Gastroesophageal sphincter (tissue), 4 donors: ENCODE measurements around the gene NFKBIL1. TPM values are rescaled to one million over a fixed set of nuclear protein-coding genes. Genes with fewer than 3 reads are reported as not detected.
A peak's percentile ranks its signal among the peaks of the same experiment; 100 is the strongest.

ENCODE experiments used
- ATAC-seq: fragments of 150-250 bp; one replicate; pipeline ENCODE4 v1.9.1; 2016; ENCODE audit warnings: mild to moderate bottlenecking, moderate library complexity
- H3K27ac ChIP-seq, 4 donors: fragments of 200-600 bp; sonication (generic) in 3 of 4; 1 replicate in 3 of 4; 2 replicates in 1 of 4; pipeline ENCODE4 v1.5.1; 2016 to 2019
- H3K27me3 ChIP-seq: fragments of 200-600 bp; sonication (generic); one replicate; pipeline ENCODE4 v1.5.1; 2019
- H3K36me3 ChIP-seq, 2 donors: fragments of 200-600 bp; sonication (generic); one replicate each; pipeline ENCODE4 v1.5.1; 2019; ENCODE audit warnings: control low read depth in 1 of 2
- H3K4me1 ChIP-seq, 3 donors: fragments of 200-600 bp; sonication (generic); 1 replicate in 2 of 3; 2 replicates in 1 of 3; pipeline ENCODE4 v1.5.1; 2016 to 2019; ENCODE audit warnings: control low read depth in 2 of 3
- H3K4me3 ChIP-seq, 2 donors: fragments of 200-600 bp; sonication (generic); one replicate each; pipeline ENCODE4 v1.5.1; 2019; ENCODE audit warnings: mild to moderate bottlenecking in 1 of 2, moderate library complexity in 1 of 2
- H3K9me3 ChIP-seq, 3 donors: fragments of 200-600 bp; sonication (generic); one replicate each; pipeline ENCODE4 v1.5.1; 2017 to 2019; ENCODE audit warnings: control low read depth in 2 of 3
- CTCF ChIP-seq, 4 experiments: fragments of 200-600 bp in 2 of 4; fragments of 450-650 bp in 2 of 4; sonication (generic) in 1 of 4; IDR thresholded peaks; one replicate each; pipeline ENCODE4 v1.5.1; 2017 to 2019; ENCODE audit warnings: antibody characterized with exemption in 4 of 4, mild to moderate bottlenecking in 2 of 4, moderate library complexity in 2 of 4
- EP300 ChIP-seq: sonication (generic); formaldehyde crosslinking; IDR thresholded peaks from one replicate; pipeline ENCODE4 v1.6.1; 2017; ENCODE audit warnings: antibody characterized with exemption, mild to moderate bottlenecking
- POLR2A ChIP-seq, 2 donors: fragments of 450-650 bp; IDR thresholded peaks; one replicate each; pipeline ENCODE4 v1.6.1; 2017; ENCODE audit warnings: antibody characterized with exemption in 2 of 2, mild to moderate bottlenecking in 2 of 2, moderate library complexity in 1 of 2
- POLR2AphosphoS5 ChIP-seq: sonication (generic); formaldehyde crosslinking; IDR thresholded peaks from one replicate; pipeline ENCODE4 v1.6.1; 2017; ENCODE audit warnings: antibody characterized with exemption
- WGBS, 2 donors: methylation state at CpG; one replicate each; pipeline ENCODE4 v1.1.5; 2018; ENCODE audit warnings: low coverage in 1 of 2; 5-methylcytosine and 5-hydroxymethylcytosine counted together
- total RNA-seq, 4 donors: library from RNA; depleted of rRNA; stranded (reverse); fragments of >200 nt; gene quantifications; one replicate each; pipeline ENCODE4 v1.1.0, GENCODE V29; 2016

The NFKBIL1 gene
- total RNA-seq, 4 donors from 2014 or later: 21.3 to 44.2 (median 28.5) TPM

DNA sequence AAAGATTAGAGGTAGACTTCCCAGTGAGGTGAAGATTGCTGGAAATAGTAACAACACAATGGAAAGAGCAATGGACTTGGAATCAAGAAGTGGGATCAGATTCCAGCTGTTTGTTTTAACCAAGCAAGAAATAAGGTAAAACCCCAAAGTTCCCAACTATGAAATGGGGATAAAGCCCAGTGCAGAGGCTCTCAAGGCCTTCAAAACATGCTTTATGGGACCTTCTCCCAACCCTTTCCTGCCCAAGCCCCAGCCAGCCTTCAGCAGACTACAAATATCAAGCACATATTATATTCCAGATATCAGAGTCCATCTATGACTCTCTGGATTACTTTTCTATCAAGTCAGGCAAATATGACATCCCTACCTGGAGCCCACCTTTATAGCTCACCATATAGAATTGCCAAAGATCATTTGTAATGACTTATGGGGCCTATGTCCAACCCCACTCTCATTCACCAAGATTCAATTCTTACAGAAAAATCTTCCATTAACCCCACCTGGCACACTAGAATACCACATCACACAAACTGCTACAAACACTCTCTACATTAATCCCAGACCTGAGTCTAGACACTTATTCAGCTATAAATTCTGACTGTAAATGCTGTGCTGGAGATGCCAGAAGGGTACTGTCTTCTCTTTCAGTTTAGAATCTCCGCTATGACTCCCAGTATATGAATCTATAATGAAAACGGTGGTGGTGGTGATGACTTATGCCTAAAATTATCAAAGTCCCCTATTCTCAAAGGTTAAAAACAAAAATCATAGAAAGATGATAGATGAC, 11.7 kb upstream of the NFKBIL1 start:
- no peak overlapping the region for H3K27ac ChIP-seq
- no peak overlapping the region for H3K4me3 ChIP-seq
- H3K9me3 ChIP-seq: no peaks in the 10 kb centered on the region
- H3K4me1 ChIP-seq: peaks cover 9 to 49% (median 18%) of the 10 kb centered on the region in 3 donors
- H3K27me3 ChIP-seq: no peaks in the 10 kb centered on the region
- peaks cover 8 to 97% of the 10 kb centered on the region in 2 donors for H3K36me3 ChIP-seq
- TF ChIP-seq POLR2AphosphoS5 (no peak), EP300 (no peak), POLR2A (IDR thresholded peaks at IDR 0.05) (no peak), CTCF (IDR thresholded peaks at IDR 0.05) (no peak)
- WGBS, 2 donors: 23 to 83% methylated on average over 1 to 2 of the region's 2 CpGs
- no peak for ATAC-seq

GRCh38 chr6:31538805-31539400, 8.5 kb upstream of the NFKBIL1 start:
- no peak for ATAC-seq
- Histone ChIP-seq H3K4me3 (peak overlapping the region in 1 of 2 donors; percentile 76), H3K36me3 (peaks cover 8 to 66% of the 10 kb centered on the region in 2 donors), H3K4me1 (peaks cover 9 to 64% (median 24%) of the 10 kb centered on the region in 3 donors), H3K27ac (peak overlapping the region in 1 of 4 donors; percentile 4), H3K9me3 (no peaks in the 10 kb centered on the region), H3K27me3 (no peaks in the 10 kb centered on the region)
- 50 to 52% methylated on average over 3 to 5 of the region's 6 CpGs for WGBS, 2 donors
- no peak for TF ChIP-seq EP300
- TF ChIP-seq POLR2A (IDR thresholded peaks at IDR 0.05): no peak
- TF ChIP-seq CTCF (IDR thresholded peaks at IDR 0.05): no peak
- TF ChIP-seq POLR2AphosphoS5: no peak

DNA sequence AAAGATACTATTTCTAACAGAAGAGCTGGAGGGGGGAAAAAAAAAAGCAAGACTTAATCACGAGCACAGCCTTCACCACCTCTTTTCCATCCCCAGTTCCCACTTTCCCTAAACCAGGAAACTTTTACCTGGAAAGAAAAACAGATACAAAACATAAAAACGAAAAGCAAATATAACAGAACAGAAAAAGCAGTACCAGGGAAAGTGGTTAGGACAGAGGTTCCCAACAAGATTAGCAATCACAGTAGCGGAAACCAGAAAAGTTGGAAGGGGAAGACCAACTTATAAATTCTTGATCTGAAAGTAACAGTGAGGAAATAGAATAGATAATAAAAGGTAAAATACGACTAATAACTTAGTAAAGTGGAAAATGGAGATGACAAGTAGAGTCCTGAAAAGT, 6.8 kb upstream of the NFKBIL1 start:
- Histone ChIP-seq H3K27ac (peak overlapping the region; percentile 83 to 96 (median 94)), H3K27me3 (no peaks in the 10 kb centered on the region), H3K4me1 (peaks cover 9 to 64% (median 24%) of the 10 kb centered on the region in 3 donors), H3K36me3 (peaks cover 7 to 48% of the 10 kb centered on the region in 2 donors), H3K4me3 (peak overlapping the region; percentile 76 to 92), H3K9me3 (no peaks in the 10 kb centered on the region)
- no peak for ATAC-seq
- no peak for TF ChIP-seq CTCF (IDR thresholded peaks at IDR 0.05)
- no peak for TF ChIP-seq POLR2AphosphoS5
- no peak for TF ChIP-seq EP300
- no peak for TF ChIP-seq POLR2A (IDR thresholded peaks at IDR 0.05)
- WGBS, 2 donors: 12 to 17% methylated on average over 2 to 4 of the region's 4 CpGs

- Histone ChIP-seq H3K4me3 (peak overlapping the region; percentile 76 to 92), H3K9me3 (no peaks in the 10 kb centered on the region), H3K36me3 (peaks cover 2 to 43% of the 10 kb centered on the region in 2 donors), H3K4me1 (peaks cover 9 to 63% (median 26%) of the 10 kb centered on the region in 3 donors), H3K27ac (peak overlapping the region; percentile 83 to 96 (median 94)), H3K27me3 (no peaks in the 10 kb centered on the region)
- no peak for TF ChIP-seq POLR2A (IDR thresholded peaks at IDR 0.05)
- TF ChIP-seq POLR2AphosphoS5: no peak
- no peak for TF ChIP-seq EP300
- no peak for TF ChIP-seq CTCF (IDR thresholded peaks at IDR 0.05)
- ATAC-seq: no peak
- WGBS, 2 donors: 1% methylated on average over 14 to 18 of the region's 21 CpGs
These were observed 6.2 kb upstream of the NFKBIL1 start for GRCh38 chr6:31541059-31541657.
